Measurements from ENCODE around the gene TUBD1.

GRCh38 chr17:59903455-59903854 lies 10.7 kb upstream of the TUBD1 start:
- TF ChIP-seq POLR2A (IDR thresholded peaks at IDR 0.05) (no peak), CTCF (IDR thresholded peaks at IDR 0.05) (no peak)
